Activated T-helper 2 cell treated with anti-CD3 and anti-CD28 coated beads, Interferon-gamma antibody, Interleukin-2, Interleukin-4, amounts not matched to agents 10 μg/mL and 5 μg/mL and 100 μg/mL, durations not matched to agents 14 hours and 24 hours and 36 hours (primary cell): ENCODE measurements around the gene DMD. TPM values are rescaled to one million over a fixed set of nuclear protein-coding genes. Genes with fewer than 3 reads are reported as not detected.

ENCODE experiments used
- DNase-seq: peaks from one replicate; pipeline ENCODE4 v3.0.0; 2021; ENCODE audit warnings: low spot score
- H3K27ac Mint-ChIP-seq: one replicate; pipeline ENCODE4 v1.8.0; 2021; ENCODE audit warnings: mixed read lengths
- H3K27me3 Mint-ChIP-seq: one replicate; pipeline ENCODE4 v1.8.0; 2021; ENCODE audit warnings: low read depth, mixed read lengths
- H3K36me3 Mint-ChIP-seq: one replicate; pipeline ENCODE4 v1.8.0; 2021; ENCODE audit warnings: low read depth, mixed read lengths
- H3K4me1 Mint-ChIP-seq: one replicate; pipeline ENCODE4 v1.8.0; 2021; ENCODE audit warnings: low read depth, mixed read lengths
- H3K4me3 Mint-ChIP-seq: one replicate; pipeline ENCODE4 v1.8.0; 2021; ENCODE audit warnings: low read depth, mild to moderate bottlenecking, moderate library complexity, mixed read lengths
- H3K9me3 Mint-ChIP-seq: one replicate; pipeline ENCODE4 v1.8.0; 2021; ENCODE audit warnings: mixed read lengths
- intact Hi-C: fragments of 100-400 bp; cut with micrococcal nuclease; formaldehyde crosslinking; loops from one replicate; pipeline ENCODE4 v1.15.1; 2023
- total RNA-seq: library from RNA; stranded (reverse); gene quantifications from 2 replicates; pipeline ENCODE4 v1.2.3, GENCODE V29; 2022

The DMD gene
- total RNA-seq, 1 donor from 2014 or later, result 0.84 TPM

DNA sequence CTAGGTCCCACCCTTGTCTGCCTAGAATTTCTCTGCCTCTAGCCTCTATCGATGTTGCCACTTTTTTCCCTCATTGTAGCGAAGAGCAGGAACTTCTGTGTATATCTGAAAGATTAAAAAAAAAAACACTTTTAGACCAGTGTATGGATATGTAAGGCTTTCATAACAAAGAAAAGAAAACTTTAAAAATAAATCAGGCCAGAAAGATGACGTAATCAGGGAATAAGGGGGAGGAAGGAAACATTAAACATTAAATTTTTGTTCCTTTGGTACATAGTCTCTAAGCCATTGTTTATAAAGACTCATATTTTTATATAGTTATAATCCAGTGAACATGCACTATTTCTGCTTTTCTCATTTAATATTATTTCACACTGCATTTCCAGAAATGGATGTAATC, 2113.3 kb downstream of the DMD start:
- Mint-ChIP-seq H3K4me3 (no peak overlapping the region), H3K36me3 (no peaks in the 10 kb centered on the region), H3K27me3 (no peaks in the 10 kb centered on the region), H3K27ac (no peak overlapping the region), H3K4me1 (peaks cover 5% of the 10 kb centered on the region), H3K9me3 (peaks cover 5% of the 10 kb centered on the region)
- intact Hi-C loops, result loop anchor here (5.0 to 10.0 kb wide), 2 partner anchors 103 to 446 kb away; partner anchors contain the start of gene GK
- DNase-seq, result no peak

DNA sequence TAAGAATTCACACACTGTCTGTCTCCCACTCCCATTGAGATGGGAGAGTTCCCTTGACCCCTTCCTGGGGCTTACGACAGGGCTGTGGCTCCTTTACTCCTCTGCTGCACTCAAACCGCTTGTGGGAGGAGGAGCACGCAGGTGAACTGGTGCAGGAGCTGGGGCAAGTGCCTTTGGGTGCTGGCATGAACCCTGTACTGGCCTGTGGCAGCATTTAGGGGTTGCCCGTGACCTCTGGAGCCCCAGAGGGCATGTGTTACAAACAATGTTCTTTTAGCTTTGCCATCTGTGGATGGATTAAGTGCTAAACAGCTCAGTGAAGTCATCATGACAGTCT, 2117.7 kb downstream of the DMD start:
- Mint-ChIP-seq H3K27me3 (no peaks in the 10 kb centered on the region), H3K36me3 (no peaks in the 10 kb centered on the region), H3K4me3 (no peak overlapping the region), H3K4me1 (peaks cover 7% of the 10 kb centered on the region), H3K9me3 (peaks cover 5% of the 10 kb centered on the region), H3K27ac (no peak overlapping the region)
- intact Hi-C loops, result loop anchor here (10.0 kb wide), 1 partner anchor 99 kb away; no protein-coding TSS in a partner anchor
- no peak for DNase-seq

DNA sequence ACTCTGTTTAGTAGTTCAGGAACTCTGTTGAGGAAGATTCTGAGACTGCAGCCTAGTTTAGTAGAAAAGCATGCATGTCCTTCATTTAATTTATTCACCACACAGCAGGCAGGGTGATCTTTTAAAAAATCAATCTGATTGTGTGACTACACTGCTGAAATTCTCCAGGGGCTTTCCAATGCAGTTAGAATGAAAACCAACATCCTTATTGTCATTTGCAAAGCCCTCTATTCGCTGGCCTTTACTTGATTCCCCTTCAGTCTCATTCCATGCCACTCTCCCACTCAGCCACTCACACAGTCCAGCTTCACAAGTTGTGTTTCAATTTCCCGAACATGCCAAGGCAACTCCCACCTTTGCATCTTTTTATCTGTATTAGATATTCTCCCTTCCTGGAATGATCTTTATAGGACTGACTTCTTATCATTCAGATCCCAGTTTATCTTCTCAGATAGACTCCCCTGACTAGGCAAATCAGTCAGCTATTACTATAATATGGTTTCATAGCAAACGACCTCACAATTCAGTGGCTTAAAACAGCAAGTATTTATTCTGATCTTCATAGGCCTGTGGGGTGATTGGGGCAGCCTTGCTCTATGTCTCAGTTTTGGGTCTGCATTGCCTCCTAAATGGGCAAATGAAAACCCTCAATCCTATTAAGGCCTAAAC, 2118.2 kb downstream of the DMD start:
- no peak for DNase-seq
- intact Hi-C loops, result loop anchor here (10.0 kb wide), 1 partner anchor 98 kb away; no protein-coding TSS in a partner anchor
- no peaks in the 10 kb centered on the region for H3K27me3 Mint-ChIP-seq
- peaks cover 5% of the 10 kb centered on the region for H3K9me3 Mint-ChIP-seq
- H3K4me1 Mint-ChIP-seq, result peaks cover 7% of the 10 kb centered on the region
- no peak overlapping the region for H3K27ac Mint-ChIP-seq
- H3K4me3 Mint-ChIP-seq, result no peak overlapping the region
- no peaks in the 10 kb centered on the region for H3K36me3 Mint-ChIP-seq

DNA sequence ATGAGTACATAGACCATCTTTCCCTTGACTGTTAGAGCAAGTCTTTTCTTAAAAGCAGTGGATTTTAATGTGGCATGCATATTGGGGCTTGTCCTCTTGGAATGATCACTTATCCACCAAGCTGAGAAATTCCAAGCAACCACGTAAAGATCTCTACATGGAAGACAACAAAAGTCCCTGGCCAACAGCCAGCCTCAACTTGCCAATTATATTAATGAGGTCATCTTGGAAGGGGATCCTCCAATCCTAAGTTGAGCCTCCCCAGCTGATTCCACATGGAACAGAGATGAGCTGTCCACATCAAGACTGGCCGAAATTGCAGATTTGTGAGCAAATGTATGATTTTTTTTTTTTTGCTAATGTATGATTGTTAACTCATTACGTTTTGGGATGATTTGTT, 2118.9 kb downstream of the DMD start:
- no peak for DNase-seq
- Mint-ChIP-seq H3K36me3 (no peaks in the 10 kb centered on the region), H3K27ac (no peak overlapping the region), H3K9me3 (peaks cover 5% of the 10 kb centered on the region), H3K4me3 (no peak overlapping the region), H3K4me1 (peaks cover 7% of the 10 kb centered on the region), H3K27me3 (no peaks in the 10 kb centered on the region)
- intact Hi-C loops, result loop anchor here (10.0 kb wide), 1 partner anchor 98 kb away; no protein-coding TSS in a partner anchor

DNA sequence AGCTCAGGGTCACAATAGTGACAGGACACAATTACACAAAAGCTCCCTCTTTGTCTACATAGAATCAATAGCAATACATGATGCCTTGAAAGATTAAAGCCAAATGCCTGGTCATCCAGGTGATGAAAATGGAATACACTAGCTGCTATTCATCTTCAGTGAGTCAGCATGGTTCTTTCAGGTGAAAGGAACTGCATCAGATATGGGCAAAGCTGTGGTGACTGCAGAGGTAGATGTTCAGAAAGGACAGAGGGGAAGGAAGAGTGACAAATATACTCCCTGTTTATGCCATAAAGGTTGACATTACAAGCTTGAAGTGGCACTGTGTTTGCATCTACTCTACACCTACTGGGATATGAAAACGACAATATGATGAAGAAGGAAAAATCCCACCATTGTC, 2119.5 kb downstream of the DMD start:
- no peak overlapping the region for H3K4me3 Mint-ChIP-seq
- peaks cover 7% of the 10 kb centered on the region for H3K4me1 Mint-ChIP-seq
- no peak for DNase-seq
- intact Hi-C loops, result loop anchor here (10.0 kb wide), 1 partner anchor 97 kb away; no protein-coding TSS in a partner anchor
- H3K36me3 Mint-ChIP-seq, result no peaks in the 10 kb centered on the region
- no peaks in the 10 kb centered on the region for H3K27me3 Mint-ChIP-seq
- peaks cover 5% of the 10 kb centered on the region for H3K9me3 Mint-ChIP-seq
- no peak overlapping the region for H3K27ac Mint-ChIP-seq

DNA sequence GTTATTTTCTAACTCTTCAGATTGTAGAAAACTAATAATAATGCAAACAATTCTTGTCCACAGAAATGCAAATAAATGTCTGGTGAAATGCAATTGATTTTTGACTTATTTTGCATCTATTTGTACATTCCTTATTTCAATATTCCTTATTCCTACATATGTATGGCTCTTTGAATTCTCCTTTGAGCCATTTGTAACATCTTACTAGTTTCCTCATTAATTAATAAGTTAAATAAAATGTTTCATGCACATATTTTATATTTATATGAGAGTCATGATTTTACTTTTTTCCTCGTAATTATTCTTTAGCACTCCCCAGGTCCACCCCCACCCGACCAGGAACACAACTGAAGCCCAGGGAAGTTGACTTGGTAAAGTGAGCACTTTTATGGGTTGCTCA, 2136.8 kb downstream of the DMD start:
- H3K36me3 Mint-ChIP-seq, result no peaks in the 10 kb centered on the region
- no peak overlapping the region for H3K27ac Mint-ChIP-seq
- H3K4me1 Mint-ChIP-seq, result no peaks in the 10 kb centered on the region
- no peak for DNase-seq
- no peaks in the 10 kb centered on the region for H3K27me3 Mint-ChIP-seq
- no peak overlapping the region for H3K4me3 Mint-ChIP-seq
- peaks cover 4% of the 10 kb centered on the region for H3K9me3 Mint-ChIP-seq
- intact Hi-C loops, result no loop called here

DNA sequence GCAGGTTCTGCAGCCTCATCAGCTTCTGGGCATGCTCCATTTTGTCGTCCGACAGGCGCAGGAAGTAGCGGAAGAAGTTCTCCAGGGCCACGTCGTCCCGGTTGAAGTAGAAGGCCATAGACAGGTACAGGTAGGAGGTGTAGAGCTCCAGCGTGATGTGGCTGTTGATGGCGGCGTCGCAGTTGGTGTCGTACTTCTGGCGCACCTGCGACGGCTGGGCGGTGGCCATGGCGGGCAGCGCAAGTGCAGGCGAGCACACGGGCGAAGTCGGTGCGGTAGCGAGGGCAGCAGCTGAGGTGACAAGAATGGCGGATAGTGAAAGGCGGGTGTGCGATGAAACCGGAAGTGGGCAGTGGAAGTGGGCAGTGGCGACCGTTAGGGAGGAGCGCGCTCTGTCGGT, 2139.6 kb downstream of the DMD start, which contains the start of gene FTHL17:
FTHL17 (minus strand) TSS at position 317 of the 400 bp plus-strand sequence; CDS start at position 229, 88 bp downstream.
- H3K27me3 Mint-ChIP-seq, result no peaks in the 10 kb centered on the region
- intact Hi-C loops, result no loop called here
- no peak for DNase-seq
- no peaks in the 10 kb centered on the region for H3K36me3 Mint-ChIP-seq
- H3K9me3 Mint-ChIP-seq, result peaks cover 4% of the 10 kb centered on the region
- H3K4me1 Mint-ChIP-seq, result no peaks in the 10 kb centered on the region
- H3K4me3 Mint-ChIP-seq, result no peak within 1 kb of the TSS
- no peak within 1 kb of the TSS for H3K27ac Mint-ChIP-seq

DNA sequence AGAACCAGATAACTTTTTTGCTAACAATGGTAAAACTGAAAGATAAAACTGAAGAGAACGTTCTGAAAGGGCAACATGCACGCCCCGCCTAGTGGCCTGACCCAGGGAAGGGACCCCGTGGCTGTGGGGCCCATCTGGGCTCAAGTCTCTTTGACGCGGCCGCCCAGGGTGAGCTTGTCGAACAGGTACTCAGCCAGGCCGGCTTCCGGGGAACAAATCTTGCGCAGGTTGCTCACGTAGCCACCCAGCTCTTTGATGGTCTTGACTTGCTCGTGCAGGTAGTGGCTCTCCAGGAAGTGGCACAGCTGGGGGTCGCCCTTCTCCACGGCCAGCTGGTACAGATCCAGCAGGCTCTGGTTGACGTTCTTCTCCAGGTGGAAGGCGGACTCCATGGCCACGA, 2140.1 kb downstream of the DMD start:
- Mint-ChIP-seq H3K27me3 (no peaks in the 10 kb centered on the region), H3K4me3 (no peak overlapping the region), H3K4me1 (no peaks in the 10 kb centered on the region), H3K36me3 (no peaks in the 10 kb centered on the region), H3K9me3 (peaks cover 7% of the 10 kb centered on the region), H3K27ac (no peak overlapping the region)
- DNase-seq, result no peak
- intact Hi-C loops, result no loop called here

DNA sequence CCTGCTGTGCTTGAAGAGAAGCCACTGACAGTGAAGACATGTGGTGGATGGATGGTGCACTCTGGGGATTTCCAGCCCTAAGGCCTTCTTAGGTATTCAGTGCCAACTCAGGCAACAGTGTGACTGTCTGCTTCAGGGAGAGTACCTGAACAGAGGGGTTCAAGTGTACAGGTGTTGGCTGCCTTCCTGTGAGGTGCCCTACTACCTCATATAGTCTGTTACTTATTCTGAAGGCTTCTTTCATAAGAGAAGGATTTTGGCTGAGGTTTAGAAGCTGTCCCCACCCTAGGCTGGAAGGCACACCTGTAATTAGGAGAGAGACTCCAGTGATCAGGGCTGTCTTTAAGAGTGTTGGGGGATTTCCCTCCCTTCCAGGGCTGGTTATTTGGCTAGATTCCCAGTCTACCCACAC, 2141.3 kb downstream of the DMD start:
- DNase-seq, result no peak
- Mint-ChIP-seq H3K27me3 (no peaks in the 10 kb centered on the region), H3K36me3 (no peaks in the 10 kb centered on the region), H3K9me3 (peaks cover 7% of the 10 kb centered on the region), H3K27ac (no peak overlapping the region), H3K4me1 (no peaks in the 10 kb centered on the region), H3K4me3 (no peak overlapping the region)
- intact Hi-C loops, result no loop called here
